ENCODE measurements around the gene B3GNT7.

DNA sequence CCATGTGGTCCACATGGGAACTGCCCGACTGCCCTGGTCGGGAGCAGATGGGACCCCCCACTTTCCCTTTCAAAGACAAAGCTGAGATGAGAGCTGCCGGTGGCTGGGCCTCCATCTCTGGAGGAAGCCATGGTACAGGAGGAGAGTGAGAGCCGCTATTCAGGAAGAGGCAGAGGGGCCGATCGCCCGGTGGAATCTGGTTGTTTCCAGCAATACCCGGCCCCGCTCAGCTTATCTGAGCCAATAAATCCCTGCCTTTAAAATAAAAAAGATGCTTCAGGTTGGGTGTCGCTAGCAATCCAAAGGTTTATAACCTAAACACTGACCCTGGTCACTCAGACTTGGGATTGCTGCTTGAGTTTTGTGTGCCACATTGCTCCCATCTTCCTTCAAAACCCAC, 15.2 kb upstream of the B3GNT7 start:
- TF ChIP-seq, protein P1, sequence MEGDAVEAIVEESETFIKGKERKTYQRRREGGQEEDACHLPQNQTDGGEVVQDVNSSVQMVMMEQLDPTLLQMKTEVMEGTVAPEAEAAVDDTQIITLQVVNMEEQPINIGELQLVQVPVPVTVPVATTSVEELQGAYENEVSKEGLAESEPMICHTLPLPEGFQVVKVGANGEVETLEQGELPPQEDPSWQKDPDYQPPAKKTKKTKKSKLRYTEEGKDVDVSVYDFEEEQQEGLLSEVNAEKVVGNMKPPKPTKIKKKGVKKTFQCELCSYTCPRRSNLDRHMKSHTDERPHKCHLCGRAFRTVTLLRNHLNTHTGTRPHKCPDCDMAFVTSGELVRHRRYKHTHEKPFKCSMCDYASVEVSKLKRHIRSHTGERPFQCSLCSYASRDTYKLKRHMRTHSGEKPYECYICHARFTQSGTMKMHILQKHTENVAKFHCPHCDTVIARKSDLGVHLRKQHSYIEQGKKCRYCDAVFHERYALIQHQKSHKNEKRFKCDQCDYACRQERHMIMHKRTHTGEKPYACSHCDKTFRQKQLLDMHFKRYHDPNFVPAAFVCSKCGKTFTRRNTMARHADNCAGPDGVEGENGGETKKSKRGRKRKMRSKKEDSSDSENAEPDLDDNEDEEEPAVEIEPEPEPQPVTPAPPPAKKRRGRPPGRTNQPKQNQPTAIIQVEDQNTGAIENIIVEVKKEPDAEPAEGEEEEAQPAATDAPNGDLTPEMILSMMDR (IDR thresholded peaks at IDR 0.05): no peak
- TF ChIP-seq POLR2A (IDR thresholded peaks at IDR 0.05): no peak

Measured in lower leg skin (tissue), 3 donors.